OCI-LY1 (cell line): Measurements from ENCODE around the gene UQCR11.
A peak's percentile ranks its signal among the peaks of the same experiment; 100 is the strongest.

Source experiments
- H2AFZ ChIP-seq: fragments of 200-600 bp; sonication (generic), shearing (Covaris generic); 2 replicates; pipeline ENCODE4 v1.6.0; 2014; ENCODE audit warnings: antibody characterized with exemption, mild to moderate bottlenecking, low read length
- H3F3A ChIP-seq: fragments of 200-600 bp; sonication (generic), shearing (Covaris generic); 2 replicates; pipeline ENCODE4 v1.6.0; 2014; ENCODE audit warnings: mild to moderate bottlenecking, antibody characterized with exemption, low read length, moderate library complexity; ENCODE audit not compliant: insufficient read depth
- H3K27ac ChIP-seq: fragments of 200-600 bp; sonication (generic); 2 replicates; pipeline ENCODE4 v1.5.1; 2014; ENCODE audit warnings: low read length, mixed run types, mild to moderate bottlenecking, low read depth; ENCODE audit not compliant: poor library complexity, severe bottlenecking
- H3K27me3 ChIP-seq: fragments of 200-600 bp; sonication (generic); 2 replicates; pipeline ENCODE4 v1.6.0; 2014; ENCODE audit warnings: antibody characterized with exemption, mild to moderate bottlenecking, low read length, moderate library complexity; ENCODE audit not compliant: insufficient read depth
- H3K36me3 ChIP-seq: fragments of 200-600 bp; sonication (generic); 2 replicates; pipeline ENCODE4 v1.6.1; 2014; ENCODE audit warnings: mild to moderate bottlenecking, antibody characterized with exemption, low read length, moderate library complexity, mixed read lengths; ENCODE audit not compliant: insufficient read depth
- H3K4me1 ChIP-seq: fragments of 200-600 bp; sonication (generic); 2 replicates; pipeline ENCODE4 v1.5.1; 2014; ENCODE audit warnings: mild to moderate bottlenecking, low read length, moderate library complexity; ENCODE audit not compliant: insufficient read depth, severe bottlenecking
- H3K4me2 ChIP-seq: fragments of 200-600 bp; sonication (generic), shearing (Covaris generic); 2 replicates; pipeline ENCODE4 v1.6.1; 2014; ENCODE audit warnings: low read length
- H3K4me3 ChIP-seq: fragments of 200-600 bp; sonication (generic); 2 replicates; pipeline ENCODE4 v1.5.1; 2014; ENCODE audit warnings: low read length, low read depth, mild to moderate bottlenecking, mixed read lengths; ENCODE audit not compliant: poor library complexity, severe bottlenecking
- H3K79me2 ChIP-seq: fragments of 200-600 bp; shearing (Covaris generic); 2 replicates; pipeline ENCODE4 v1.6.1; 2016; ENCODE audit warnings: mixed run types, low read length, mixed read lengths; ENCODE audit not compliant: insufficient read depth
- H3K9ac ChIP-seq: fragments of 200-600 bp; sonication (generic), shearing (Covaris generic); 2 replicates; pipeline ENCODE4 v1.6.1; 2014; ENCODE audit warnings: mild to moderate bottlenecking, low read length, mixed read lengths
- H3K9me2 ChIP-seq: fragments of 200-600 bp; sonication (generic), shearing (Covaris generic); 2 replicates; pipeline ENCODE4 v1.6.1; 2014; ENCODE audit warnings: low read depth, mild to moderate bottlenecking, low read length, mixed read lengths
- H3K9me3 ChIP-seq: fragments of 200-600 bp; shearing (Covaris generic); 2 replicates; pipeline ENCODE4 v1.6.1; 2014; ENCODE audit warnings: low read length, mixed read lengths
- H4K20me1 ChIP-seq: fragments of 200-600 bp; sonication (generic), shearing (Covaris generic); 2 replicates; pipeline ENCODE4 v1.6.0; 2016; ENCODE audit warnings: mild to moderate bottlenecking, low read length; ENCODE audit not compliant: insufficient read depth
- EZH2 ChIP-seq: fragments of 200-600 bp; sonication (generic), shearing (Covaris generic); IDR thresholded peaks from 2 replicates; pipeline ENCODE4 v1.8.0; 2017; ENCODE audit warnings: borderline replicate concordance, mixed run types, mild to moderate bottlenecking, antibody characterized with exemption, low read length, moderate library complexity, mixed read lengths
- TF ChIP-seq, protein P1 (sequence below): fragments of 200-600 bp; sonication (generic), shearing (Covaris generic); IDR thresholded peaks from 2 replicates; pipeline ENCODE4 v1.5.1; 2017; ENCODE audit warnings: mild to moderate bottlenecking, antibody characterized with exemption, low read length, moderate library complexity, mixed read lengths

Gene UQCR11

GRCh38 chr19:1613146-1613545 is 7.9 kb upstream of the UQCR11 start:
- no peak overlapping the region for H3K9ac ChIP-seq
- peaks cover 88% of the 10 kb centered on the region for H3K36me3 ChIP-seq
- no peaks in the 10 kb centered on the region for H3K27me3 ChIP-seq
- H3F3A ChIP-seq = peaks cover 17% of the 10 kb centered on the region; the same call in 1 of the 2 replicates
- H4K20me1 ChIP-seq = no peaks in the 10 kb centered on the region
- no peaks in the 10 kb centered on the region for H3K9me2 ChIP-seq
- no peak overlapping the region for H2AFZ ChIP-seq
- TF ChIP-seq EZH2 = no peak
- TF ChIP-seq, protein P1, sequence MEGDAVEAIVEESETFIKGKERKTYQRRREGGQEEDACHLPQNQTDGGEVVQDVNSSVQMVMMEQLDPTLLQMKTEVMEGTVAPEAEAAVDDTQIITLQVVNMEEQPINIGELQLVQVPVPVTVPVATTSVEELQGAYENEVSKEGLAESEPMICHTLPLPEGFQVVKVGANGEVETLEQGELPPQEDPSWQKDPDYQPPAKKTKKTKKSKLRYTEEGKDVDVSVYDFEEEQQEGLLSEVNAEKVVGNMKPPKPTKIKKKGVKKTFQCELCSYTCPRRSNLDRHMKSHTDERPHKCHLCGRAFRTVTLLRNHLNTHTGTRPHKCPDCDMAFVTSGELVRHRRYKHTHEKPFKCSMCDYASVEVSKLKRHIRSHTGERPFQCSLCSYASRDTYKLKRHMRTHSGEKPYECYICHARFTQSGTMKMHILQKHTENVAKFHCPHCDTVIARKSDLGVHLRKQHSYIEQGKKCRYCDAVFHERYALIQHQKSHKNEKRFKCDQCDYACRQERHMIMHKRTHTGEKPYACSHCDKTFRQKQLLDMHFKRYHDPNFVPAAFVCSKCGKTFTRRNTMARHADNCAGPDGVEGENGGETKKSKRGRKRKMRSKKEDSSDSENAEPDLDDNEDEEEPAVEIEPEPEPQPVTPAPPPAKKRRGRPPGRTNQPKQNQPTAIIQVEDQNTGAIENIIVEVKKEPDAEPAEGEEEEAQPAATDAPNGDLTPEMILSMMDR = no peak
- H3K9me3 ChIP-seq = no peaks in the 10 kb centered on the region
- no peak overlapping the region for H3K4me3 ChIP-seq
- H3K4me1 ChIP-seq = peaks cover 29% of the 10 kb centered on the region
- no peak overlapping the region for H3K4me2 ChIP-seq
- peak overlapping the region; percentile 42 for H3K27ac ChIP-seq
- H3K79me2 ChIP-seq = no peaks in the 10 kb centered on the region

GRCh38 chr19:1612114-1613086 is 7.1 kb upstream of the UQCR11 start:
- no peak overlapping the region for H2AFZ ChIP-seq
- H3K27ac ChIP-seq = peak overlapping the region; percentile 40
- H3K4me1 ChIP-seq = peaks cover 22% of the 10 kb centered on the region
- no peaks in the 10 kb centered on the region for H3K27me3 ChIP-seq
- peaks cover 18% of the 10 kb centered on the region; the same call in 1 of the 2 replicates for H3F3A ChIP-seq
- TF ChIP-seq EZH2 = no peak
- TF ChIP-seq, protein P1 = no peak
- no peaks in the 10 kb centered on the region for H3K9me3 ChIP-seq
- peaks cover 81% of the 10 kb centered on the region for H3K36me3 ChIP-seq
- H3K9ac ChIP-seq = no peak overlapping the region
- no peak overlapping the region for H3K4me3 ChIP-seq
- H3K9me2 ChIP-seq = no peaks in the 10 kb centered on the region
- H3K79me2 ChIP-seq = no peaks in the 10 kb centered on the region
- no peaks in the 10 kb centered on the region for H4K20me1 ChIP-seq
- no peak overlapping the region for H3K4me2 ChIP-seq

DNA sequence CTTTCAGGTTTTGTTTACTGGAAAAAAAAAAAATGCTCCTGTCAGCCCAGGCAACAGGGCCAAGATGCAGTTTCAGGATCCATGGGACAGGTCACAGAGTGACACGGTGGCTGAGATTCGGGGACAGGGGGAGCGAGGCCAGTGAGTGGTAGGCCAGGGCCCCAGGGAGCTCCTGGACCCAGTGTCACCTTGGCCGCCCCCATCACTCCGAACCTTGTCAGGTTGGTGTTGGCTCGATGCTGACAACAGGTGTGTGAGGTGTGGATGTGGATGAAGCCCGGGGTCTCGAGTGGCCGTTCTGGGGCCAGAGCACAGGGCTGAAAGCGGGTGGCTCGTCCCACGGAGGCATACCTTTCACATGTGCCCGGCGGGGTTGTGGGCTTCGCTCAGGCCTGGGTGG is 6.1 kb upstream of the UQCR11 start:
- TF ChIP-seq EZH2 = no peak
- TF ChIP-seq, protein P1 = no peak
- Histone ChIP-seq H3K27me3 (no peaks in the 10 kb centered on the region), H3K4me3 (no peak overlapping the region), H3K9me2 (no peaks in the 10 kb centered on the region), H3K9me3 (no peaks in the 10 kb centered on the region), H3K36me3 (peaks cover 70% of the 10 kb centered on the region), H2AFZ (no peak overlapping the region), H3K4me1 (peaks cover 25% of the 10 kb centered on the region), H3F3A (peaks cover 21% of the 10 kb centered on the region; the same call in 1 of the 2 replicates), H3K9ac (no peak overlapping the region), H4K20me1 (no peaks in the 10 kb centered on the region), H3K79me2 (no peaks in the 10 kb centered on the region), H3K4me2 (no peak overlapping the region), H3K27ac (peak overlapping the region; percentile 93)
